Suprapubic skin (tissue), 4 donors: ENCODE results near the gene FGD5. TPM values are rescaled to one million over a fixed set of nuclear protein-coding genes. Genes with fewer than 3 reads are reported as not detected.

Source experiments
- DNase-seq, 2 donors: peaks; one replicate each; pipeline ENCODE4 v3.0.0-alpha.2; 2019; ENCODE audit warnings: low spot score in 2 of 2
- H3K27ac ChIP-seq: fragments of 200-600 bp; sonication (generic); one replicate; pipeline ENCODE4 v1.5.1; 2019
- H3K27me3 ChIP-seq: fragments of 200-600 bp; sonication (generic); one replicate; pipeline ENCODE4 v1.5.1; 2019
- H3K36me3 ChIP-seq: fragments of 200-600 bp; sonication (generic); one replicate; pipeline ENCODE4 v1.5.1; 2019
- H3K4me1 ChIP-seq: fragments of 200-600 bp; sonication (generic); one replicate; pipeline ENCODE4 v1.5.1; 2019
- H3K4me3 ChIP-seq: fragments of 200-600 bp; sonication (generic); one replicate; pipeline ENCODE4 v1.5.1; 2019; ENCODE audit warnings: mild to moderate bottlenecking
- H3K9me3 ChIP-seq: fragments of 200-600 bp; sonication (generic); one replicate; pipeline ENCODE4 v1.5.1; 2019
- EP300 ChIP-seq: sonication (generic); formaldehyde crosslinking; IDR thresholded peaks from one replicate; pipeline ENCODE4 v1.6.1; 2017; ENCODE audit warnings: antibody characterized with exemption
- POLR2A ChIP-seq, 2 donors: fragments of 450-650 bp; IDR thresholded peaks; one replicate each; pipeline ENCODE4 v1.6.1; 2017; ENCODE audit warnings: antibody characterized with exemption in 2 of 2, mild to moderate bottlenecking in 2 of 2, moderate library complexity in 2 of 2
- POLR2AphosphoS5 ChIP-seq, 3 donors: sonication (generic); formaldehyde crosslinking; IDR thresholded peaks; one replicate each; pipeline ENCODE4 v1.6.1; 2017; ENCODE audit warnings: antibody characterized with exemption in 3 of 3
- WGBS: methylation state at CpG from one replicate; pipeline ENCODE4 v1.1.5; 2018; 5-methylcytosine and 5-hydroxymethylcytosine counted together
- total RNA-seq, 4 donors: library from RNA; depleted of rRNA; stranded (reverse); fragments of >200 nt; gene quantifications; one replicate each; pipeline ENCODE4 v1.1.0, GENCODE V29; 2016
- TF ChIP-seq, protein P1 (sequence below), 2 donors: fragments of 200-600 bp in 1 of 2; fragments of 450-650 bp in 1 of 2; sonication (generic) in 1 of 2; IDR thresholded peaks; one replicate each; pipeline ENCODE4 v1.5.1; 2016 to 2019; ENCODE audit warnings: antibody characterized with exemption in 2 of 2, mild to moderate bottlenecking in 1 of 2, moderate library complexity in 1 of 2

Gene FGD5
- total RNA-seq, 4 donors from 2014 or later: 2.8 to 15.5 (median 7.1) TPM

DNA sequence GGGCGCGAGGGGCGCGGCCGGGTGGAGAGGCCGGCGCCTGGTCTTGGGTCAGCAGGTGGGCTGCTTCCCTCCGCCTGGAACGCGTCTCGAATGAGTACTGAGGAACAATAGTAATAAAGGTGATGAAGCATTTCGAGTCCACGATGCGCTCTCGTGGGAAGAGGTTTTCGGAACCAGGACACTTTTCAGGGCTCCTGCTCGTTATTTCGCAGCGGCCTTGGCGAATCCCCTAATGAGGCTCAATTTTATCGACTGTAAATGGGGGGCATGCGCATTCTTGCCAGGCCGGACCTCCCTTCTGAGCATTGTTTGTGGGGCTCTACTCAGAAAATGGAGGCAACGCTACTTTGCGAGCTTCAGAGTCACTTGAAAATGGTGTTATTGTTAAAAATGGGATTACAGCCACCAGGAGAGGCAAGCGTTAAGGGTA is 129.9 kb downstream of the FGD5 start:
- TF ChIP-seq POLR2A (IDR thresholded peaks at IDR 0.05) (no peak), POLR2AphosphoS5 (IDR thresholded peaks at IDR 0.05) (no peak), EP300 (no peak)
- TF ChIP-seq, protein P1, sequence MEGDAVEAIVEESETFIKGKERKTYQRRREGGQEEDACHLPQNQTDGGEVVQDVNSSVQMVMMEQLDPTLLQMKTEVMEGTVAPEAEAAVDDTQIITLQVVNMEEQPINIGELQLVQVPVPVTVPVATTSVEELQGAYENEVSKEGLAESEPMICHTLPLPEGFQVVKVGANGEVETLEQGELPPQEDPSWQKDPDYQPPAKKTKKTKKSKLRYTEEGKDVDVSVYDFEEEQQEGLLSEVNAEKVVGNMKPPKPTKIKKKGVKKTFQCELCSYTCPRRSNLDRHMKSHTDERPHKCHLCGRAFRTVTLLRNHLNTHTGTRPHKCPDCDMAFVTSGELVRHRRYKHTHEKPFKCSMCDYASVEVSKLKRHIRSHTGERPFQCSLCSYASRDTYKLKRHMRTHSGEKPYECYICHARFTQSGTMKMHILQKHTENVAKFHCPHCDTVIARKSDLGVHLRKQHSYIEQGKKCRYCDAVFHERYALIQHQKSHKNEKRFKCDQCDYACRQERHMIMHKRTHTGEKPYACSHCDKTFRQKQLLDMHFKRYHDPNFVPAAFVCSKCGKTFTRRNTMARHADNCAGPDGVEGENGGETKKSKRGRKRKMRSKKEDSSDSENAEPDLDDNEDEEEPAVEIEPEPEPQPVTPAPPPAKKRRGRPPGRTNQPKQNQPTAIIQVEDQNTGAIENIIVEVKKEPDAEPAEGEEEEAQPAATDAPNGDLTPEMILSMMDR (IDR thresholded peaks at IDR 0.05): no peak
- WGBS: 2% methylated on average over 25 of the region's 26 CpGs
- Histone ChIP-seq H3K9me3 (no peaks in the 10 kb centered on the region), H3K27me3 (no peaks in the 10 kb centered on the region), H3K27ac (peak overlapping the region; percentile 100), H3K36me3 (peaks cover 18% of the 10 kb centered on the region), H3K4me3 (peak overlapping the region; percentile 97), H3K4me1 (peaks cover 42% of the 10 kb centered on the region)
- DNase-seq: no peak

DNA sequence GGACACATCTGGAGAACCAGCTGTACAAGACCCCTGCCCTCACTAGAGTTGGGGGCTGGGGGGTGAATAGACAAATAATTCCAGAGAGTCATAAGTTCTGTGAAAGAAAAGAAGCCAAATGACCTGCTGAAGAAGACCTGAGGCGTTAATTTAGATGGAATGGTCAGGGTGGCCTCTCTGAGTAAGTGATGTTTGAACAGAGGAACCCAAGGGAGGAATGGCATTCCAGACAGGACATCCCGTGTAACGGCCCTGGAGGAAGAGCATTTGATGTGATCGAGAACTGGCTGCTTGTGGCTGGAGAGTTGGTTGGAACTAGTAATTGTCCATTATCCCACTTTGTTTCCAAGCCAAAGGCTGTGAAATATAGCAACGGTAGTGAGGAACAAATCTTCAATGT is 130.4 kb downstream of the FGD5 start:
- peak overlapping the region; percentile 100 for H3K27ac ChIP-seq
- TF ChIP-seq EP300 (no peak), POLR2AphosphoS5 (IDR thresholded peaks at IDR 0.05) (no peak), POLR2A (IDR thresholded peaks at IDR 0.05) (no peak)
- TF ChIP-seq, protein P1 (IDR thresholded peaks at IDR 0.05): no peak
- peak overlapping the region; percentile 97 for H3K4me3 ChIP-seq
- 35% methylated on average over 5 of the region's 5 CpGs for WGBS
- peaks cover 13% of the 10 kb centered on the region for H3K36me3 ChIP-seq
- peaks cover 42% of the 10 kb centered on the region for H3K4me1 ChIP-seq
- no peak for DNase-seq
- H3K27me3 ChIP-seq: no peaks in the 10 kb centered on the region
- no peaks in the 10 kb centered on the region for H3K9me3 ChIP-seq

DNA sequence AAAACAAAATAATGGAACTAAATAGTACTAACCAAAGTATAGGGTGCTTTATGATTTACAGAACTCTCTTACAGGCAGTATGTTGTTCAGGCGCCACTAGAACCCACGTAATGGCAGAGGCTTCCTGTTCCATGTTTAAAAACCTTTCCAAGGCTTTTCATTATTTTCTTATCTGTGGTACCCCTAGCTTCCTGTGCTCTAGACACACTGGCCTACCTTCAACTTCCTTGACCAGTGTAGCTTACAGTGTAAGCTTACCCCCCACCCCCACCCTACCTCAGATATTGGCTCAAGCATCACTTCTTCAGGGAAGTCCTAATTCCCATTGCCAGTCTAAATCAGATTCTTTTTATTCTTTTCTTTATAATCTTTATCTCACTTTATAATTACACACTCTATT is 131.5 kb downstream of the FGD5 start:
- no peak for DNase-seq
- Histone ChIP-seq H3K27me3 (no peaks in the 10 kb centered on the region), H3K36me3 (peaks cover 3% of the 10 kb centered on the region), H3K9me3 (no peaks in the 10 kb centered on the region), H3K4me3 (no peak overlapping the region), H3K4me1 (peaks cover 37% of the 10 kb centered on the region), H3K27ac (no peak overlapping the region)
- TF ChIP-seq POLR2AphosphoS5 (IDR thresholded peaks at IDR 0.05) (no peak), POLR2A (IDR thresholded peaks at IDR 0.05) (no peak)
- WGBS: 85% methylated on average over 2 of the region's 2 CpGs

DNA sequence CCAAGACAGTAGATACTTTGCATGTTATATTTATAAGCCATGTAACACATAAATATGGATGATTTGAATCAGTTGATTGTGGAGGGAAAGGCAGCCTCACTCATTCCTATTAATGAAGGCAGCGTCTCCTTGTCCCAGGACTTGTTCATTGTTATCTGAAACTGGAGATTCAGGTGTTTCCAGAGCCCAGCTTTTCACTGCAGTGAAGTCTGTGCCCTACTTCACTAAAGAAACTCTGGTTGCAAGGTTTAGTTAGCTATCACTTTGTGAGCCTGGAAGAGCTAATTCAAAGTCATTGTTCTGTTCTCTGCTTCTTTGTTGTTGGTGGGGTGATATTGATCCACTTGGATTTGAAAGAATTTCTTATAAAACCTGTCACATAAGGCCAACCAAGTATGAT is 138.4 kb downstream of the FGD5 start:
- DNase-seq: no peak
- peaks cover 7% of the 10 kb centered on the region for H3K4me1 ChIP-seq
- no peaks in the 10 kb centered on the region for H3K27me3 ChIP-seq
- no peak overlapping the region for H3K27ac ChIP-seq
- no peak for TF ChIP-seq POLR2AphosphoS5 (IDR thresholded peaks at IDR 0.05)
- TF ChIP-seq EP300: no peak
- TF ChIP-seq, protein P1 (IDR thresholded peaks at IDR 0.05): no peak
- no peak for TF ChIP-seq POLR2A (IDR thresholded peaks at IDR 0.05)
- WGBS: 87% methylated on average over 1 of the region's 1 CpG
- H3K4me3 ChIP-seq: no peak overlapping the region
- H3K36me3 ChIP-seq: peaks cover 10% of the 10 kb centered on the region
- no peaks in the 10 kb centered on the region for H3K9me3 ChIP-seq

DNA sequence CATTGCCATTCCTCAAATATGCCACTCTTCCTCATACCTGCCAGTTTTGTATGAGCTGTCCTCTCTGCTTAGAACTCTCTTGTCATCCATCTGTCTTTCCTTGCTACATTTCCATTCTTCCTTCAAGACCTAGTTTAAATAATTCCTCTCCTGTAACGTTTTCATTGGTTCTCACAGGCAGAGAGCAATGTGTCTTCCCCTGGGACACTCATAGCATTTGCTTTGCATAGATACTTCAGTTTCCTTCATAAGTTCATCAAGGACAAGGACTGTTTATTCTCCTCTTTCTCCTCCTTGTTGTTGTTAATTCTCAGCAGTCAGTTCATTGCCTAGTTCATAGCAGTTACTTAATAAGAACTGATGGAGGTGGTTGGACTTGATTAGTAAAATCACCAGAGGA is 139.2 kb downstream of the FGD5 start:
- Histone ChIP-seq H3K36me3 (peaks cover 10% of the 10 kb centered on the region), H3K9me3 (no peaks in the 10 kb centered on the region), H3K4me1 (peaks cover 7% of the 10 kb centered on the region), H3K4me3 (no peak overlapping the region), H3K27me3 (no peaks in the 10 kb centered on the region), H3K27ac (no peak overlapping the region)
- DNase-seq: no peak
- no peak for TF ChIP-seq EP300
- no peak for TF ChIP-seq POLR2A (IDR thresholded peaks at IDR 0.05)
- TF ChIP-seq, protein P1 (IDR thresholded peaks at IDR 0.05): no peak
- TF ChIP-seq POLR2AphosphoS5 (IDR thresholded peaks at IDR 0.05): no peak
- WGBS: 23% methylated on average over 1 of the region's 1 CpG

DNA sequence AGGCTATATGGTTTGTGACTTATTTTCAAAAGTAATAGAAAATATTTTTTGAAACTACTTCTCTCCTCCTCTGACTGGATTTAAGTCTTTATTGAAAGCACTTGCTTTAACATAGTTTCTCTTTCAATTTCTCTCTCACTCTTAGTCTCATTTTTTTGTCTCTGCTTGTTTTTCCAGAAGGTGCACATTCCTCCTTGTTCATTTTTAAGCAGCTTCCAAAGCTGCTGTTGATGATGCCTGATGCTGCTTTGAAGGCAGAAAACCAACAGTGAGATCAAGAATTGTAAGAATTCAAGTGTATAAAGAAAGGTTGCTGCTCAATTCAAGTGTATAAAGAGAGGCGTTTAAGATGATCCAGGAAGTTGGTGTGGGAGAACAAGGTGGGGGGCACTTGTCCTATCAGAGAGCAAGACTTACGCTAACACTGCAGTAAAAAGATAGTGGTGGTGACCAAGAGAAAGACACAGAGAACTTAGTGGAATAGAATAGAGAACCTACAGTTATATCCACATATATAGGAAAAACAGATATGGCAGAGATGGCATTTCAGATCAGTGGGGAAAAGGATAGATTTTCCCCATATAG is 140.7 kb downstream of the FGD5 start:
- 74% methylated on average over 2 of the region's 2 CpGs for WGBS
- Histone ChIP-seq H3K27ac (no peak overlapping the region), H3K4me1 (peaks cover 7% of the 10 kb centered on the region), H3K36me3 (peaks cover 10% of the 10 kb centered on the region), H3K4me3 (no peak overlapping the region), H3K9me3 (no peaks in the 10 kb centered on the region), H3K27me3 (no peaks in the 10 kb centered on the region)
- TF ChIP-seq, protein P1 (IDR thresholded peaks at IDR 0.05): no peak
- no peak for TF ChIP-seq POLR2A (IDR thresholded peaks at IDR 0.05)
- TF ChIP-seq POLR2AphosphoS5 (IDR thresholded peaks at IDR 0.05): no peak
- no peak for TF ChIP-seq EP300
- DNase-seq: no peak
